ENCODE measurements around the gene LRRC27. TPM values are rescaled to one million over a fixed set of nuclear protein-coding genes. Genes with fewer than 3 reads are reported as not detected.

LRRC27 gene
- total and polyA plus RNA-seq, 2 of the 4 experiments (the other 2 are of a cell fraction), result 3.8 to 5.3 TPM

GRCh38 chr10:132406181-132406580 is 74.2 kb downstream of the LRRC27 start:
- no peak overlapping the region for H2AFZ ChIP-seq (replicated peaks; ENCODE audit: low read length, poor library complexity)
- no peak overlapping the region for H2AK5ac ChIP-seq (ENCODE audit: low read depth, low read length)
- no peak overlapping the region for H2BK20ac ChIP-seq (ENCODE audit: low read depth, low read length)
- H3K23ac ChIP-seq (ENCODE audit: low read depth, low read length), result no peak overlapping the region
- ATAC-seq (ENCODE audit: low read depth) (no peak), DNase-seq (no peak)
- in situ Hi-C loops (cut with MboI; ENCODE audit: low sequenced_read_pairs), result no loop called here
- BruUV-seq (replicated peaks), result no TSS peak
- H3K36me3 ChIP-seq (ENCODE audit: control insufficient read depth, insufficient read depth, low read length), result peaks cover 18% of the 10 kb centered on the region; the same call in 1 of the 2 replicates
- no peak overlapping the region for H4K8ac ChIP-seq (ENCODE audit: low read depth in 2 of 2, low read length in 2 of 2)
- H3K4me3 ChIP-seq (ENCODE audit: insufficient read depth, low read depth, low read length), result no peak overlapping the region
- H3K4me1 ChIP-seq (ENCODE audit: control insufficient read depth, insufficient read depth, low read length), result peaks cover 6% of the 10 kb centered on the region; the same call in 1 of the 2 replicates
- no peak overlapping the region for H3K27ac ChIP-seq (ENCODE audit: insufficient read depth, low read length)
- H3K27me3 ChIP-seq (ENCODE audit: control insufficient read depth, insufficient read depth, low read length), result no peaks in the 10 kb centered on the region
- H4K5ac ChIP-seq (ENCODE audit: low read depth, low read length), result no peak overlapping the region
- H2BK5ac ChIP-seq (ENCODE audit: low read depth, low read length, poor library complexity, severe bottlenecking), result no peak overlapping the region
- CTCF ChIA-PET, result no interaction called here
- intact Hi-C loops (cut with micrococcal nuclease), result no loop called here
- H3K14ac ChIP-seq (replicated peaks; ENCODE audit: low read depth, low read length), result no peak overlapping the region
- H2BK120ac ChIP-seq (ENCODE audit: low read depth, low read length), result no peak overlapping the region
- no peak overlapping the region for H3K56ac ChIP-seq (ENCODE audit: extremely low read depth, insufficient read depth, low read length)
- no peak overlapping the region for H4K91ac ChIP-seq (ENCODE audit: insufficient read depth, low read depth, low read length)
- H3K18ac ChIP-seq (ENCODE audit: low read depth, low read length), result no peak overlapping the region
- H3K9me1 ChIP-seq (ENCODE audit: insufficient read depth, low read length), result peaks cover 2% of the 10 kb centered on the region; the same call in 1 of the 2 replicates
- 93% methylated on average over 13 of the region's 17 CpGs; no CpG with 5 or more reads in 1 of the 2 experiments for WGBS, 2 experiments (ENCODE audit: extremely low coverage in 2 of 2, insufficient read length in 1 of 2)
- H4K20me1 ChIP-seq (ENCODE audit: insufficient read depth, low read length), result no peaks in the 10 kb centered on the region; the same call in none of the 2 replicates
- no peak overlapping the region for H3K9ac ChIP-seq (ENCODE audit: low read depth, low read length)
- no peak for TF ChIP-seq RCOR1 (IDR thresholded peaks at IDR 0.05; ENCODE audit: insufficient replicate concordance, low read length)
- TF ChIP-seq MXI1 (IDR thresholded peaks at IDR 0.05; ENCODE audit: borderline replicate concordance, low read depth, low read length), result no peak
- TF ChIP-seq CTCF (conservative IDR thresholded peaks at IDR 0.05; ENCODE audit: low read depth, low read length), result no peak
- no peak for TF ChIP-seq CEBPB (IDR thresholded peaks at IDR 0.05; ENCODE audit: low read depth, low read length)
- TF ChIP-seq BHLHE40 (IDR thresholded peaks at IDR 0.05; ENCODE audit: low read depth, low read length), result no peak
- TF ChIP-seq FOS (IDR thresholded peaks at IDR 0.05; ENCODE audit: low read depth, low read length), result no peak
- TF ChIP-seq RFX5 (IDR thresholded peaks at IDR 0.05; ENCODE audit: low read depth, low read length), result no peak
- TF ChIP-seq MAZ (IDR thresholded peaks at IDR 0.05; ENCODE audit: borderline replicate concordance, low read depth, low read length), result no peak
- TF ChIP-seq, protein P1, sequence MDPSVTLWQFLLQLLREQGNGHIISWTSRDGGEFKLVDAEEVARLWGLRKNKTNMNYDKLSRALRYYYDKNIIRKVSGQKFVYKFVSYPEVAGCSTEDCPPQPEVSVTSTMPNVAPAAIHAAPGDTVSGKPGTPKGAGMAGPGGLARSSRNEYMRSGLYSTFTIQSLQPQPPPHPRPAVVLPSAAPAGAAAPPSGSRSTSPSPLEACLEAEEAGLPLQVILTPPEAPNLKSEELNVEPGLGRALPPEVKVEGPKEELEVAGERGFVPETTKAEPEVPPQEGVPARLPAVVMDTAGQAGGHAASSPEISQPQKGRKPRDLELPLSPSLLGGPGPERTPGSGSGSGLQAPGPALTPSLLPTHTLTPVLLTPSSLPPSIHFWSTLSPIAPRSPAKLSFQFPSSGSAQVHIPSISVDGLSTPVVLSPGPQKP (IDR thresholded peaks at IDR 0.05; ENCODE audit: borderline replicate concordance, low read depth, low read length), result no peak
- no peak for TF ChIP-seq CHD1 (IDR thresholded peaks at IDR 0.05; ENCODE audit: low read depth, low read length)
- TF ChIP-seq RAD21 (IDR thresholded peaks at IDR 0.05; ENCODE audit: low read length), result no peak
- no peak for TF ChIP-seq NFE2L2 (IDR thresholded peaks at IDR 0.05; ENCODE audit: low read depth, low read length)
- TF ChIP-seq USF2 (IDR thresholded peaks at IDR 0.05; ENCODE audit: low read depth, low read length), result no peak
- no peak for TF ChIP-seq POLR2A (IDR thresholded peaks at IDR 0.05; ENCODE audit: low read depth, low read length)
- no peak for TF ChIP-seq SMC3 (IDR thresholded peaks at IDR 0.05; ENCODE audit: low read depth, low read length)
- no peak for TF ChIP-seq MAFK (IDR thresholded peaks at IDR 0.05; ENCODE audit: low read depth, low read length)
- H2AK9ac ChIP-seq (replicated peaks; ENCODE audit: low read depth, low read length, poor library complexity), result no peak overlapping the region
- H3K79me1 ChIP-seq (ENCODE audit: low read depth in 1 of 2, low read length in 2 of 2), result peaks cover 0 to 20% of the 10 kb centered on the region in 2 experiments; a peak in 3 of 4 replicates
- H2BK15ac ChIP-seq (ENCODE audit: low read depth, low read length), result no peak overlapping the region
- H3K9me3 ChIP-seq (ENCODE audit: control insufficient read depth, insufficient read depth, low read length), result no peaks in the 10 kb centered on the region
- H3K4ac ChIP-seq (ENCODE audit: low read depth, low read length), result no peak overlapping the region
- POLR2A ChIA-PET (ENCODE audit: unreplicated experiment), result no interaction called here
- dilution Hi-C loops (cut with HindIII; ENCODE audit: low sequenced_read_pairs, unreplicated experiment), result no loop called here
- H3K4me2 ChIP-seq (ENCODE audit: low read depth, low read length), result no peak overlapping the region
